NOMO-1 (cell line): Measurements from ENCODE around the gene PPP1R12B.
"Not testable (repeated sequence)": the region's sequence is repeated elsewhere in the genome, so short reads cannot be mapped to it uniquely, and the experiment has no call there.

Experiments
- DNase-seq, 2 experiments: peaks; one replicate each; lab custom pipeline; 2025; ENCODE audit not compliant: unreplicated experiment in 2 of 2; lab: John Stamatoyannopoulos, UW

PPP1R12B gene

DNA sequence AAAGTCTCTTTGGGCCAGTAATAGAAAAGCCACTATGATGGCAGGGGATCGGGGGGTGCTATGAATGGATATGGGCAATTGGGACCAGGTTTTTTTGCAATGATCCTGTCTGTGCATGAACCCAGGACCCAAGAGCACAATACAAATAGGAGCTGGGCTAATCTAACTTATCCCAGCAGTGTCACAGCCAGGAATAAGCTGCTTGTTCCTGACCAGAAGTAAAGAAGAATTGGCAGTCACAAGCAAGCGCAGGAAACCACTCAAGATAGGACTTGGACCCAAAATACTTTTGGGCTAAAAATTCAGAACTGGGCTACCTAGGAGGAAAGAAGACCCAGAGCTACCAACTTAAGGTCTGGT is 172.3 kb downstream of the PPP1R12B start:
- not testable (repeated sequence) for DNase-seq

DNA sequence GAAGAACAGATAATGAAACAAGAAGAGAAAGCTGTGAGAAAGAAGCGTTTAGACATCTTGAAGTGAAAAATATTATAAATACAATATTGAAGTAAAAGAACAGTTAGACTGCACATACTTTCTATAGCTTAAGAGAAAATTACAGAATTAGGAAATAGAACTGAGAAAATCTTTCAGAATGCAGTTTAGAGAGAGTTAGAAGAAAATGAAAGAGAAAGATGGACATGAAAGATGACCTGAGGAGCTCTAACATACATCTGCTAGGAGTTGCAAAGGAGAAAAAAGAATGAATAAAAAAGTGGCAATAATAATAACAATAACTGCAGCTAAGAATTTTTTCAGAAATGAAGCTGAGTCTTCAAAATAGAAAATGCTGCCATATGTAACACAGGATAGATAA is 173.0 kb downstream of the PPP1R12B start:
- not testable (repeated sequence) for DNase-seq

DNA sequence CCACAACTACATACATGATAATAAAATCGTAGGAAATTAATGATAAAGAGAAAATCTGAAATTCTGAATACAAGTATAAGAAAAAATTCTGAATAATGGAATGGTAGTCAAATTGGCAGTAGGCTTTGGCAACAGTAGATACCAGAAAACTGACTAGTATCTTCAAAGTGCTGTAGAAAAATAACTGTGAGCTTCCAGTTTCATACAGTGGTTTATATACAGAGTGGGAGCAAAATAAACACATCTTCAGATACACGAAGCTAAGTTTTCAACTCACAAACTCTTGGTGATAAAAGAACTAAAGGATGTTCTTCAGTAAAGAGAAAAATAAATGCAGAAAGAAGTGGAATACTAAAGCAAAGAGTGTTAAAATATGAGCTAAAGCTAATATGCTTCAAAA is 173.4 kb downstream of the PPP1R12B start:
- DNase-seq = no peak

DNA sequence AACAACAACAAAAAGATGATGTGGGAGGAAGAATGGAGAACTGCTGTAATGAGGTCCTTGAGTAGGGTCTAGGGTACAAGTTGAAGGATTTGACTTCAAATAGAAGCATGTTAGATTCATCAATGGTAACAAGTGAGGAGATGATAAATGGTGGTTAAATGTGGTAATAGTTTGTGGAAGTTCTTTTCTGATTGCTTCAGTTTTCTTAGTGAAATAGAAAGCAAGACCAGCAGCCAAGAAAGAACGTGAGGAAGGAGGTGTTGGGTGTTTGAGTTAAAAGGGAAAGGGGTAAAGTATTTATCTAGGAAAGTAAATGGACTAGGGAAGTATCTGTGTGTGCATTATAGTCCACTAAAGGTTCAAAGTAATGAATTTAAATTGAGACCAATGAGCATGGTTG is 177.6 kb downstream of the PPP1R12B start:
- DNase-seq = peak; percentile 28 to 65

DNA sequence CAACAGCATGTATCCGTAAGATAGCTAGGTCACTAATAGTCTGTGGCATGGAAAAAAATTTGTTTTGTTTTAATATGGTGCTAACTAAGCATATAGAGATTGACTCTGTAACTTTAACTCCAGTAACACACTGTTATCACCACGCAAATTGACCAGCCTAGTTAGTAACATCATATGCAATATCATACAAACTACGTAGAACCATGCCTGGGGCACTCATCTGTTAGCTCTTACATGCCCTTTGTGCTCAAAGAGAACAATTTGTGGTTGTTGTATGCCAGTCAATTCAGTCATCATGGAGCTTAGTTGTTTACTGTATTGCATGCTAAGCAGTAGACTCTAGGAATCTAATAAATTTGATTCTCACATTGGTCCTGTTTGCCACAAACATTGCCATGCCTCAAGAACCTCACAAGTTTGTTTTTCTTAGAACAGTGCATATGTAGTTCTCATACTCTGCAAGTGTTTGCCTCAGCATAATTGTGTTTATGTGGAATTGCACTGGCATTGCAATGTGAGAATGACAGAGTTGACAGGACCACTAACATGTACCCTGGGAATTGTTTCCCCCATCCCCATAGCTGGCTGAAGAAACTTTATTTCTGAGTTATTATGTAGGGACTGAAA is 179.7 kb downstream of the PPP1R12B start:
- DNase-seq = not testable (repeated sequence)

DNA sequence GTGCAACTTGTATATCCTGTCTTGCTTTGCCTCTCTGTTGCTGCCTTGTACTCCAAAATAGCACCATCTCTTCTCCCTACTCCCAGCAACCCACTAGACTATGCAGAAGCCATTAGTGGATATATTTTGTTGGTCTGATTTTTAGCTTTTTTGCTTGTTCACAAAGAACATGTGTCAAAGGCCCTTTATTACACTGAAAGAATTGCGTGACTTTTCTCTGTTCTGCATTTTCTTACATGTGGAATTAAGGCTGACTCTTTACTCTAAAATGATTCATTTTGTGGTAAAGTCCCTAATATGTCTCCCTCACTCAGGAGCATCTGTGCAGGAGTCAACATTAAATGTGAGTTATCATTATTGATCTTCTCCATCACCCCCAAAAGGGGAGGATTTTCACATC is 182.2 kb downstream of the PPP1R12B start:
- DNase-seq = peak; percentile 6 to 37

DNA sequence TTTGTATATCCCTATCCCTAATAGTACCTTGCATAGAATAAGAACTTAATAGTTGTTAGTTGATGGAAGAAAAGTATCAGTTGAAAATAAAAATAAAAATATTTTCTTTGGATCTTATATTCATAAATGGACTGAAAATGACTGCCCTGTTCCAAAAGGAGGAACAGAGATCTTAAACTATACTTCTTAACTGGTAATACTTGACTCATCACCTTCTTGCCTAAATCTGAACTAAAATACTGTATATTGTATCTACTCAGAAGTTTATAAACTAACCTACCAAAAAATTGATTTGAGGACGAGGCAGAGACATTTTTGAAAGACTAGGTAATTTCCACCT is 182.9 kb downstream of the PPP1R12B start:
- DNase-seq = peak in 1 of 2 experiments; percentile 8

DNA sequence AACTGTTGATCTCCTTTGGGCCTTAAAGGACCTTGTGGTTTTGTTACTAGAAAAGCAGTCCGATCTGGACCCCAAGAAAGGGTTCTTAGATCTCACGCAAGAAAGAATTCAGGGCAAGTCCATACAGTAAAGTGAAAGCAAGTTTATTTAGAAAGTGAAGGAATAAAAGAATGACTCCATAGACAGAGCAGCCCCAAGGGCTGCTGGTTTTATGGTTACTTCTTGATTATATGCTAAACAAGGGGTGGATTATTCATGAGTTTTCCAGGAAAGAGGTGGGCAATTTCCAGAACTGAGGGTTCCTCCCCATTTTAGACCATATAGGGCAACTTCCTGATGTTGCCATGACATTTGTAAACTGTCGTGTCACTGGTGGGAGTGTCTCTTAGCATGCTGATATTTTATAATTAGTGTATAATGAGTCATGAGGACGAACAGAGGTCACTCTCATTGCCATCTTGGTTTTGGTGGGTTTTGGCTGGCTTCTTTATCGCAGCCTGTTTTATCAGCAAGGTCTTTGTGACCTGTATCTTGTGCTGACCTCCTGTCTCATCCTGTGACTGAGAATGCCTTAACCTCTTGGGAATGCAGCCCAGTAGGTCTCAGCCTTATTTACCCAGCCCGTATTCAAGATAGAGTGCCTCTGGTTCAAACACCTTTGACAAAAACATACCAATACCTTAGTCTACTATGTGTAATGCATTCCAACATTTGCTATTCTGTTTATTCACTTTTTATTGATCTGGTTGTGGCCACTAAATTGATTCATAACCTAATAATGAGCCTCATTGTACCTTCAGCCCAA is 183.5 kb downstream of the PPP1R12B start:
- peak in 1 of 2 experiments; percentile 15 for DNase-seq

DNA sequence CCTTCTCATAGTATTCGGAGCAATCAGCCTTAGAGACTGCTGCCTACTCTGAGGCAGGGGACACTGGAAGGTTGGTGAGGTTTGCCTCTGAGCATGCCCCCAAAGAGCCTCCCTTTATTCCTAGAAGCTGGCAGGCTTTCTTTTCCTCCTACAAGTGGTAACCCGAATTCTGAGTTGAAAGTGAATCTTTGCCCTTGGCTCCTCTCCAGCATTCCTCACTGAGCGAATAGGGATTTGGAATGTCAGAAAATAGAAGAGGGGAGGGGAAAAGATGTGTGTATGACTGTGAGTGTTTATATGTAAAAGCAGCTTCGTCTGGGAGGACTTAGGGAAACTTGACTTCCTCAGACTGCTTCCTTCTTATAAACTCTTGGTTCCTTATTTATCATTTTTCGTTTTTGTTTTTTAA is 190.7 kb downstream of the PPP1R12B start:
- DNase-seq = peak in 1 of 2 experiments; percentile 50

DNA sequence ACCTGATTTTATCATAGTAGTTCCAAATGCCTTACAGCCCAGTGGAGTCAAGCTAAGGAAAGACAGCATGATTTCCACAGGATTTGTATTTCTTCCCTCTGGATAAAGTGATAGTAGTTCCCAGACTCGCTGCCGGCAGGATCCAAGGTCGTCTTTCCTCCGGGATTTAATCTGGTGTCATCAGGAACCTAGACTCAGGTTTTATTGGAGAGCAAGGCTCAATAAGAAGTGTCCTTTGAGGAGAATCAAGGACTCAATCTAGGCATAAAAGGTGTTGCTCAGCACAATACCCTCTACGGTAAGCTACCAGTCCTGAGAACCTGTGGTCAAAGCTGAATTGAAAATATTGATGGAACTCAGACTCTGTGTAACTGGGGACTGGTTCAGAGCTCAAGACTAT is 191.1 kb downstream of the PPP1R12B start:
- DNase-seq = not testable (repeated sequence)

DNA sequence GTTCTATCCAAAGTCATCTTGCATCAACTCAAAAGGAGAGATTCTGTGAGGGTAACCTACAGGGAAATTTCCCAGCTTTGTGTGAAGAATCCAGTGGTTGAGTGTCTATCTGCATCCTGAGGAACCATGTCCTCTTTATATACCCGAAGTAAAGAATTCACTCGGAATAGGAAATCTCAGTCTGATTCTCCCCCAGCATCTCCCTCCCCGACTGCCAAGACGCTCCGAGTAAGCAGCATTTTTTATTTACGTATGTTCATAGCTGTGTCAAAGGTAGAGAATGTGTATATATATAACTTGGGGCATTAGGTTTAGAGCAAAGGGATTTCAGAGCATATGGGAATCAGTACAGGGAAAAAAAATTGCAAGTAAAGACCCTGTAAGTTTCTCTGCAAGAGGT is 191.5 kb downstream of the PPP1R12B start:
- DNase-seq = no peak

DNA sequence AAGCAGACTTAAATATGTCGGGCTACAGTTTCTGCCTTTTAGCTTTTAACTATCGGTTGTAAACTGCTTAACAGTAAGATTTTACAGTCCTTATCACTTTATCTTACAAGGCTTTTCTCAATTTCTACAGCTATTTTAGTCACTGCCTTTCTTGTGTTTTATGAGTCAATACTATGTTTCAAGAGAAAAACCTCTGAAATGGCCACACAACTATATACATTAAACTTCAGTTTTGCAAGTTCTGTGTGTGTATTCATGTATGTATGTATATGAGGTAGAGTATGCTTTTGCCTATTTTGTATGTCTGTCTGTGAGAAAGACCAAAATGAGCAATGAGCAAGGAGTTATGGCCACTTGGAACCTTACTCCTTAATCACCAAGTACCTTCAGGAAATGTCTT is 191.9 kb downstream of the PPP1R12B start:
- no peak for DNase-seq

DNA sequence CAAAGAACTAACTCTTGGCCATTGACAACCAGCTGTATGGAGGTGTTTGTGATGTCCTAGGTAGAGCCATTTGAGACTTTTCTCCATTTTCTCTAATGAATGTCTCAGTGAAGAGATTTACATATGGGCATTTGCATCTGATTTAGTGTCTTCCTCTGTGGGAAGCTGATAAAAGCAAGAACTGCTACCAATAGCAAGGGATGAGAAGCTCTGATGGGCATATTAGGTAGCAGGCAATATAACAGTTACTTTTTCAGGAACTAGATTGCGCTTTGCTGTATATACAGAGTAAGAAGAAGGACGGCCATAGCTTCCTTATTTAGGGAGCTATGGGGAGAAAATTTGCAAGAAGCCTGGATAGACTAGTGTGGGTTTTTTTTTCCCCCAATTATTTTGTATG is 192.4 kb downstream of the PPP1R12B start:
- not testable (repeated sequence) for DNase-seq

DNA sequence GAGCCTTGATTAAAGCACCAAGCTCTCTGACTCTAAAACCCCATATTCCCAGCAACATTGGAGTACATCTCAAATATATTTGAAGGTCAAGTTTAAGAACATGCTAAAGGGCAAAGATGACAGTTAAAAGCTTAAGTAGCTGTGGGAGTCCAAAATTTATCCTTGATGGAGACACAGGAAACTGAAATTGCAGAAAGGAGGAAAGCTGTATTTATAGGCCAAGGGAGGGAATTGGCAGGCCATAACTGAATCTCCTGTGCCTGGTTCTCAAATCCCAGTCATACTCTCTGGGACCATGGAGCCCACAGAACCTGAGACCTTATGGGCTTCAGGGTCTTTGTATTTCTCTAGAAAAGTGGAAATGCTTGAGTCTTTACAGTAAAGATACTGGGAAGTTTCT is 193.9 kb downstream of the PPP1R12B start:
- DNase-seq = not testable (repeated sequence)

DNA sequence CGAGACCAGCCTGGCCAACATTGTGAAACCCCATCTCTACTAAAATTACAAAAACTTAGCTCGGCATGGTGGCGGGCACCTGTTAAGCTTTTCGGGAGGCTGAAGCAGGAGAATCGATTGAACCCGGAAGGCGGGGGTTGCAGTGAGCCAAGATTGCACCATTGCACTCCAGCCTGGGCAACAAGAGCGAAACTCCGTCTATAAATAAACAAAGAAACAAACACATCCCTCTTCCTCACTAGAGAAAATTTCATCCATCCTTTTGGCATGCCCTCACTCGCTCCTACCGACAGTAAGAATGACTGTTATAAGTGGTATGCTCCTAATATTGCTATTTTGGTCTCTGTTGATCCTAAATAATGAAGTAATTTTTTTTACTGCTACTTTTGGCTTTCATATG is 195.0 kb downstream of the PPP1R12B start:
- DNase-seq = not testable (repeated sequence)

DNA sequence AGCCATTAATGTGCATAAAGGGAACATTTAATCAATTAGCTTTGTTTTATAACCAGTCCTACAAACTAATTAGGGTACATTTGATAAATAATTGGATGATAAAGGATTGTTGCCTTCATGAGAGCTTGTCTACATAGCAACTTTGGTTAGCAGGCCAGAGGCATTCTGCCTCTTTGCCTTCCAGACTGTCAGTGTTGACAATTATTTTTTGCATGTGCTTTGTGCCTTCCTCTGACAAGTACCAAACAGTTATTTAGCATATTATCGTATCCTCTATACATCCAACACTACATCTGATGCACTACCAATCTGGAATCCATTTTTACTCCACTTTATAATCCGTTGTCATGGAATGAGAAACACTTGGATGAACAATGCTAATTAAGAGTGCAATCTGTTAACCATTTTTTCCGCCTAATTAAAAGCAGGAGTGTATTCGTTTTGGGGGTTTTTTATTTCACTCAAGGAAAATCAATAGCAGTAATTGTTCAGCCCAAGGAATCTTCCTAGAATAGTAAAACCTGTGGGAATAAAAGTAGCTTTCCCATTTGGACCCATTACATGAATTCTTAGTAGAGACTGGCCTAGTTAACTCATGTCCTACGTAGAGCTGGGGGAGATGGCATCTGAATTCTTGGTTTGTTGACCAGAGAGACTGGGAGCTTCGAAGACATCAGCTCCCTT is 196.4 kb downstream of the PPP1R12B start:
- DNase-seq = not testable (repeated sequence)

DNA sequence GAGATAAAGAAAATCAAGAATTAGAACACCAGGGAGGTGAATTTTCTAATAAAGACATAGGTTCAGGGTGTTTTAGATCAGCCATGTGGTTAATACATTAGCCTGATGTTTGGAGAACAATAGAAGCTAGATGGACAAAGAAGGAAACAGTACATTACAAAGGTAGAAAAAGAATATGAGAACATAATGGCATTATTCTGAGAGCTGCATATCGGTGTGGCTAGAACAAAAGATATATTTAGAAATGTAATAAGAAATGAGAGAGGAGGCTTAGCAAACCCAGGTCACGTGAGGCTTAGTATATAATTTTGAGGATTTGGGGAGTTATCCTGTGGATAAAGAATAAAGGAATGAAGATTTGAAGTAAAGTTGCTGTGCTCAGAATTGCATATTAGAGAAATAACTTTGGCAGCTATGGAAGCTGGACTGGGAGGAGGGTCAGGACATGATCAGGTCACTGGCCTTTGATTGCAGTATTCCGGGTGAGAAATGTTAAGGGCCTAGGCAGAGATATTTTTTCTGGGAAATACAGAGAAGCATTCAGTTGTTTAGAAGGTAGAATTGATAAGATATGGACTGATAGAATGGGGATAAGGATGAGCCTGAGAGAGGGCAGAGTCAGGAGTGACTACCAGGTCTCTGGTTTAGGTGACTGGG is 197.3 kb downstream of the PPP1R12B start:
- DNase-seq = not testable (repeated sequence)

DNA sequence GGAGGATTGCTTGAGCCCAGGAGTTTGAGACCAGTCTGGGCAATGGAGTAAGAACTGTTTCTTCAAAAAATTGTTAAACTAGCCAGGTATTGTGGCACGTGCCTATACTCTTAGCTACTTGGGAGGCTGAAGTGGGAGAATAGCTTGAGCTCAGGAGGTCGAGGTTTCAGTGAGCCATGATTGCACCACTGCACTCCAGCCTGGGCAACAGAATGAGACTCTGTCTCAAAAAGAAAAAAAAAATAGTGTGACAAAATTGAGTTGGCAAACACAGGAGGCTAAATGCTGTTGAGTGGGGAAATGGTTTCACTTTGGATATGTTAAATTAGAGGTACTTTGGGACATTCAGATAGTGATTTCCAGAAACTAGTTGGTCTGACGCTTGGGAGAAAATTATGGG is 197.9 kb downstream of the PPP1R12B start:
- not testable (repeated sequence) for DNase-seq

DNA sequence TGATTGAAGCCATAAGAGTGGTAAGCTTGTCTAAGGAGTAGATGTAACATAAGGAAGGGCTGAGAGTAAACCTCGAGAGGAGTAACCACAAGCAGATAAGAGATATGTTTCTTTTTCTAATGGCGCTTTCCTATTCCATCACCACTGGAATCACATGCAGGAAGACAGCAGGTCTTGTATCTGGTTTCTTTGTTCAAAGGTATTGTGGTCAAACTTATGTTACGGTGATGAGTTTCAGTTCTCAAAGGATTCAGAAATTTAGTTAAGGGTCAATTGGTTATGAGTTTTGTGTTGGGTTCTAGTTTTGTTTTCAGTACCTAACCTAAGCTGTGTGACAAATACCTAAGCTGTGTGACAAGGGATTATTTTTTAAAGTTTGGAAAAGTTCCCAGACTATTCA is 198.3 kb downstream of the PPP1R12B start:
- peak in 1 of 2 experiments; percentile 1 for DNase-seq

DNA sequence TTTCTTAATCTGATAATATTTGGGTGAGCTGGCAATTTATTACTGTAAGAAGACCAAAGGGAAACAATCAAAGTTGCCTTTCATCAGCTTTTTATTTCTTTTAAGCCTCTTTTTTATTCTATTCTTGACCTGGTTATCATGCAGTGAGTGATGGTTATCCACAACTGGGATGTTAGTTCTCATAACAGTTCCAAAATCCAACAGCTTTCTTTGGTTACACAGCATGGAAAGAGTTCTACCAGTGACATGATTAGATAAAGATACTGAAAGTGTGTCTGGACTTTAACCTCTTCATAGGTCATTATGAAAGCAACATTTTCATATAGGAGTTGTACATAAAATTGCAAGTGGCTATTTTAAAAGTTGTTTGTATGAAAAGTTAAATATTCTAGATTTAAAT is 198.7 kb downstream of the PPP1R12B start:
- DNase-seq = no peak

DNA sequence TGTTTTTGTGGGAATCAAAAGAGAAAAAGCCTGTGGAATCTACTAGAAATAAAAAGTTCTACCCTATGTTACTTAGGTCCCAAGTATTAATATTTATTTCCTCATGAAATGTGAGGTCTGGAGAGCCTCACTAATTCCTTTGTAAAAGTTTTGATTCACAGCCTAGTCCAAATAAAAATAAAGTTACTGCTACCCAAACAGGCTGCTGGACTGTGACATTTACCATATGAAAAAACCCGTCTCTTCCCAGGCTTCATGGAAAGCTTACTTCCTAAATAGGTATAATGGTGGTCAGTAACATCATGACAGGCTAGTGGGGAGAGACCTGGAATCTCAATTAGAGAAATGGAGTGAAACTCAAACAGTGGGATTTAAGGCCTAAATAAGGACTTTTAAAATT is 201.6 kb downstream of the PPP1R12B start:
- not testable (repeated sequence) for DNase-seq
